ENCODE data around the gene ABL1. TPM values are rescaled to one million over a fixed set of nuclear protein-coding genes. Genes with fewer than 3 reads are reported as not detected.
"Not testable (repeated sequence)": the region's sequence is repeated elsewhere in the genome, so short reads cannot be mapped to it uniquely, and the experiment has no call there.

Gene ABL1
- polyA plus RNA-seq, 3 donors, result 73.5 to 86.1 (median 79.0) TPM

GRCh38 chr9:130843049-130843908 lies 8.2 kb downstream of the ABL1 start:
- DNase-seq (ENCODE audit: extremely low read depth in 1 of 11, low read depth in 9 of 11, low spot score in 4 of 11), result no peak

- DNase-seq (ENCODE audit: extremely low read depth in 1 of 11, low read depth in 9 of 11, low spot score in 4 of 11), result no peak
These were observed 9.0 kb downstream of the ABL1 start for GRCh38 chr9:130844044-130844451.

- DNase-seq (ENCODE audit: extremely low read depth in 1 of 11, low read depth in 9 of 11, low spot score in 4 of 11), result no peak
These were observed 10.2 kb downstream of the ABL1 start for GRCh38 chr9:130845254-130845653.

- no peak for DNase-seq (ENCODE audit: extremely low read depth in 1 of 11, low read depth in 9 of 11, low spot score in 4 of 11)
These were observed 10.9 kb downstream of the ABL1 start for GRCh38 chr9:130845901-130846481.

GRCh38 chr9:130846487-130847305 lies 11.6 kb downstream of the ABL1 start:
- no peak for DNase-seq (ENCODE audit: extremely low read depth in 1 of 11, low read depth in 9 of 11, low spot score in 4 of 11)

- no peak for DNase-seq (ENCODE audit: extremely low read depth in 1 of 11, low read depth in 9 of 11, low spot score in 4 of 11)
These were observed 12.5 kb downstream of the ABL1 start for GRCh38 chr9:130847306-130848217.

GRCh38 chr9:130848514-130848913 lies 13.5 kb downstream of the ABL1 start:
- DNase-seq (ENCODE audit: extremely low read depth in 1 of 11, low read depth in 9 of 11, low spot score in 4 of 11), result not testable (repeated sequence)

- no peak for DNase-seq (ENCODE audit: extremely low read depth in 1 of 11, low read depth in 9 of 11, low spot score in 4 of 11)
These were observed 14.3 kb downstream of the ABL1 start for GRCh38 chr9:130849356-130849755.

GRCh38 chr9:130852801-130853200 lies 17.7 kb downstream of the ABL1 start:
- DNase-seq (ENCODE audit: extremely low read depth in 1 of 11, low read depth in 9 of 11, low spot score in 4 of 11), result no peak

GRCh38 chr9:130854092-130854491 lies 19.0 kb downstream of the ABL1 start:
- no peak for DNase-seq (ENCODE audit: extremely low read depth in 1 of 11, low read depth in 9 of 11, low spot score in 4 of 11)

GRCh38 chr9:130854835-130855234 lies 19.8 kb downstream of the ABL1 start:
- no peak for DNase-seq (ENCODE audit: extremely low read depth in 1 of 11, low read depth in 9 of 11, low spot score in 4 of 11)

- DNase-seq (ENCODE audit: extremely low read depth in 1 of 11, low read depth in 9 of 11, low spot score in 4 of 11), result no peak
These were observed 21.4 kb downstream of the ABL1 start for GRCh38 chr9:130856474-130856873.

- no peak for DNase-seq (ENCODE audit: extremely low read depth in 1 of 11, low read depth in 9 of 11, low spot score in 4 of 11)
These were observed 23.0 kb downstream of the ABL1 start for GRCh38 chr9:130857864-130858738.

- DNase-seq (ENCODE audit: extremely low read depth in 1 of 11, low read depth in 9 of 11, low spot score in 4 of 11), result no peak
These were observed 24.0 kb downstream of the ABL1 start for GRCh38 chr9:130858739-130859705.

- peak in 4 of 11 donors; percentile 55 to 72 (median 64) for DNase-seq (ENCODE audit: extremely low read depth in 1 of 11, low read depth in 9 of 11, low spot score in 4 of 11)
These were observed 25.6 kb downstream of the ABL1 start for GRCh38 chr9:130860458-130861316.
